T-cell (primary cell): ENCODE results near the gene DYDC2. TPM values are rescaled to one million over a fixed set of nuclear protein-coding genes. Genes with fewer than 3 reads are reported as not detected.
A peak's percentile ranks its signal among the peaks of the same experiment; 100 is the strongest.

Experiments used
- ATAC-seq, 4 experiments: fragments of 200-7000 bp in 3 of 4; fragments of 150-1000 bp in 1 of 4; cut with Tn5 transposase; replicated peaks in 1 of 4; 1 replicate in 3 of 4; 2 replicates in 1 of 4; pipeline ENCODE4 v1.10.0; 2021; ENCODE audit warnings: moderate library complexity in 3 of 4, mild to moderate bottlenecking in 2 of 4, moderate number of reproducible peaks in 1 of 4
- CTCF ChIA-PET, 2 donors: fragments of 300-600 bp; sonication (Branson Sonifier 250); formaldehyde crosslinking; loops; one replicate each; lab custom pipeline; 2022; ENCODE audit warnings: antibody characterized with exemption in 2 of 2; lab: Charles Lee
- POLR2A ChIA-PET, 2 donors: fragments of 300-600 bp; sonication (Branson Sonifier 250); formaldehyde crosslinking; loops; one replicate each; lab custom pipeline; 2022; ENCODE audit warnings: antibody characterized with exemption in 2 of 2; lab: Charles Lee
- DNase-seq, 35 experiments: peaks; one replicate each; pipeline versions ENCODE4 v3.0.0 to v3.0.0-alpha.2; 2013 to 2023
- H3K27ac ChIP-seq: one replicate; pipeline ENCODE4 v1.5.1; 2013; ENCODE audit warnings: low read length
- H3K27me3 ChIP-seq, 2 experiments: replicated peaks in 1 of 2; 1 replicate in 1 of 2; 2 replicates in 1 of 2; pipeline versions ENCODE4 v1.6.1 to v1.7.0; 2013; ENCODE audit warnings: low read length in 1 of 2, mixed read lengths in 1 of 2; ENCODE audit not compliant: control insufficient read depth in 2 of 2, insufficient read depth in 2 of 2; ENCODE audit errors: extremely low read depth in 1 of 2
- H3K36me3 ChIP-seq, 2 donors: 1 replicate in 1 of 2; 2 replicates in 1 of 2; pipeline versions ENCODE4 v1.6.1 to v1.7.0; 2013; ENCODE audit warnings: low read length in 1 of 2; ENCODE audit not compliant: control insufficient read depth in 2 of 2, insufficient read depth in 1 of 2; ENCODE audit errors: extremely low read depth in 1 of 2
- H3K4me1 ChIP-seq, 2 experiments: 1 replicate in 1 of 2; 2 replicates in 1 of 2; pipeline versions ENCODE4 v1.6.1 to v1.7.0; 2013; ENCODE audit warnings: low read length in 2 of 2, mixed read lengths in 1 of 2; ENCODE audit not compliant: insufficient read depth in 2 of 2, control insufficient read depth in 1 of 2; ENCODE audit errors: extremely low read depth in 1 of 2
- H3K4me3 ChIP-seq, 2 donors: 1 replicate in 1 of 2; 2 replicates in 1 of 2; pipeline versions ENCODE4 v1.5.1 to v1.7.0; 2013; ENCODE audit warnings: mild to moderate bottlenecking in 2 of 2, low read length in 1 of 2, moderate library complexity in 1 of 2; ENCODE audit not compliant: control insufficient read depth in 1 of 2; ENCODE audit errors: extremely low read depth in 1 of 2
- H3K9me3 ChIP-seq: 2 replicates; pipeline ENCODE4 v1.7.0; 2013
- H3K27ac Mint-ChIP-seq, 2 donors: one replicate each; pipeline ENCODE4 v1.8.0; 2020 to 2021; ENCODE audit warnings: mild to moderate bottlenecking in 2 of 2, mixed read lengths in 2 of 2
- H3K27me3 Mint-ChIP-seq, 2 donors: one replicate each; pipeline ENCODE4 v1.8.0; 2021 to 2022; ENCODE audit warnings: mixed read lengths in 2 of 2
- H3K36me3 Mint-ChIP-seq: one replicate; pipeline ENCODE4 v1.8.0; 2021; ENCODE audit warnings: mixed read lengths
- H3K4me1 Mint-ChIP-seq, 3 donors: one replicate each; pipeline ENCODE4 v1.8.0; 2020 to 2022; ENCODE audit warnings: mixed read lengths in 3 of 3, mild to moderate bottlenecking in 1 of 3
- H3K4me3 Mint-ChIP-seq, 3 donors: one replicate each; pipeline ENCODE4 v1.8.0; 2020 to 2022; ENCODE audit warnings: mild to moderate bottlenecking in 3 of 3, mixed read lengths in 3 of 3, moderate library complexity in 3 of 3
- H3K9me3 Mint-ChIP-seq, 3 donors: one replicate each; pipeline ENCODE4 v1.8.0; 2020 to 2022; ENCODE audit warnings: mixed read lengths in 3 of 3
- WGBS: methylation state at CpG from one replicate; pipeline ENCODE4 v1.1.5; 2013; ENCODE audit warnings: missing lambda C conversion rate; ENCODE audit not compliant: insufficient coverage; 5-methylcytosine and 5-hydroxymethylcytosine counted together
- total RNA-seq, 35 experiments: library from RNA in 6 of 35; stranded (reverse) in 6 of 35; fragments of 120-200 nt in 1 of 35; gene quantifications; one replicate each; pipeline versions ENCODE4 v1.2.1 to v1.2.4 and lab custom pipeline; 2013 to 2026

DYDC2 gene
- total RNA-seq, 5 donors from 2014 or later (not counting 1 experiment from before 2014, with no cell fraction given) = not detected

GRCh38 chr10:80407812-80408241 is 51.2 kb downstream of the DYDC2 start:
- Histone ChIP-seq H3K36me3 (no peaks in the 10 kb centered on the region), H3K4me3 (peak overlapping the region; percentile 76 to 92), H3K27me3 (peaks cover 0 to 26% of the 10 kb centered on the region in 2 experiments), H3K4me1 (peaks cover 0 to 19% of the 10 kb centered on the region in 2 experiments), H3K27ac (no peak overlapping the region), H3K9me3 (no peaks in the 10 kb centered on the region)
- ChIA-PET CTCF (interaction anchor here (0.6 to 1.9 kb wide), 20 partner anchors 15 to 329 kb away, joined by 3 to 12 read pairs (median 4); partner anchors contain the start of gene TMEM254 (in 1 of the 2)), POLR2A (interaction anchor here (0.5 to 0.7 kb wide), 6 partner anchors 17 to 1357 kb away, joined by 3 to 8 read pairs (median 6); no protein-coding TSS in a partner anchor)
- no peaks in the 10 kb centered on the region for H3K36me3 Mint-ChIP-seq
- H3K4me3 Mint-ChIP-seq = peak overlapping the region; percentile 89 to 91 (median 90)
- no peaks in the 10 kb centered on the region for H3K9me3 Mint-ChIP-seq
- WGBS = 37% methylated on average over 5 of the region's 16 CpGs
- DNase-seq (no peak), ATAC-seq (peak; percentile 13 to 25 (median 17))
- H3K4me1 Mint-ChIP-seq = peaks cover 22 to 33% (median 30%) of the 10 kb centered on the region in 3 donors
- peaks cover 0 to 7% of the 10 kb centered on the region in 2 donors for H3K27me3 Mint-ChIP-seq
- peak overlapping the region; percentile 67 to 89 for H3K27ac Mint-ChIP-seq

- Histone ChIP-seq H3K9me3 (no peaks in the 10 kb centered on the region), H3K4me1 (peaks cover 0 to 19% of the 10 kb centered on the region in 2 experiments), H3K4me3 (peak within 1 kb of the TSS; percentile 76 to 92), H3K36me3 (no peaks in the 10 kb centered on the region), H3K27ac (no peak within 1 kb of the TSS), H3K27me3 (peaks cover 0 to 26% of the 10 kb centered on the region in 2 experiments)
- 3% methylated on average over 95 of the region's 96 CpGs for WGBS
- Mint-ChIP-seq H3K36me3 (no peaks in the 10 kb centered on the region), H3K4me3 (peak within 1 kb of the TSS; percentile 89 to 91 (median 90)), H3K27me3 (peaks cover 0 to 7% of the 10 kb centered on the region in 2 donors), H3K4me1 (peaks cover 24 to 39% (median 35%) of the 10 kb centered on the region in 3 donors), H3K9me3 (no peaks in the 10 kb centered on the region), H3K27ac (peak within 1 kb of the TSS; percentile 67 to 89)
- POLR2A ChIA-PET = interaction anchor here (0.5 to 0.7 kb wide), 6 partner anchors 17 to 1358 kb away, joined by 3 to 8 read pairs (median 6); no protein-coding TSS in a partner anchor
- CTCF ChIA-PET = interaction anchor here (0.6 to 1.9 kb wide), 18 partner anchors 14 to 261 kb away, joined by 3 to 12 read pairs (median 4); no protein-coding TSS in a partner anchor
- ATAC-seq (peak; percentile 96 to 98 (median 97)), DNase-seq (peak; percentile 35 to 86 (median 72))
Observed at GRCh38 chr10:80408242-80409101, 51.9 kb downstream of the DYDC2 start, which contains the start of gene PRXL2A. TSS of gene PRXL2A (plus strand) at chr10:80408551. CDS start at chr10:80420468, 11,917 bp downstream.

- 36% methylated on average over 3 of the region's 12 CpGs for WGBS
- Histone ChIP-seq H3K4me1 (peaks cover 0 to 19% of the 10 kb centered on the region in 2 experiments), H3K36me3 (no peaks in the 10 kb centered on the region), H3K27ac (no peak overlapping the region), H3K27me3 (peaks cover 0 to 26% of the 10 kb centered on the region in 2 experiments), H3K9me3 (no peaks in the 10 kb centered on the region), H3K4me3 (peak overlapping the region; percentile 76 to 92)
- CTCF ChIA-PET = no interaction called here
- POLR2A ChIA-PET = no interaction called here
- Mint-ChIP-seq H3K27ac (peak overlapping the region in 1 of 2 donors; percentile 28), H3K4me1 (peaks cover 24 to 45% (median 38%) of the 10 kb centered on the region in 3 donors), H3K9me3 (no peaks in the 10 kb centered on the region), H3K36me3 (no peaks in the 10 kb centered on the region), H3K4me3 (peak overlapping the region; percentile 89 to 91 (median 90)), H3K27me3 (peaks cover 0 to 7% of the 10 kb centered on the region in 2 donors)
- ATAC-seq = no peak
- DNase-seq = peak in 1 of 35 experiments; percentile 5
Observed at GRCh38 chr10:80409121-80409520, 52.5 kb downstream of the DYDC2 start.

- H3K36me3 Mint-ChIP-seq = no peaks in the 10 kb centered on the region
- ChIA-PET CTCF (interaction anchor here in 1 of 2 donors (1.4 kb wide), 1 partner anchor 32 kb away, joined by 3 read pairs; no protein-coding TSS in a partner anchor), POLR2A (no interaction called here)
- DNase-seq (no peak), ATAC-seq (no peak)
- Histone ChIP-seq H3K9me3 (no peaks in the 10 kb centered on the region), H3K27ac (no peak overlapping the region), H3K27me3 (peaks cover 0 to 26% of the 10 kb centered on the region in 2 experiments), H3K4me1 (peaks cover 0 to 19% of the 10 kb centered on the region in 2 experiments), H3K4me3 (no peak overlapping the region), H3K36me3 (no peaks in the 10 kb centered on the region)
- WGBS = 88% methylated on average over 2 of the region's 2 CpGs
- no peak overlapping the region for H3K27ac Mint-ChIP-seq
- H3K4me3 Mint-ChIP-seq = peak overlapping the region; percentile 89 to 91 (median 90)
- peaks cover 0 to 7% of the 10 kb centered on the region in 2 donors for H3K27me3 Mint-ChIP-seq
- H3K9me3 Mint-ChIP-seq = no peaks in the 10 kb centered on the region
- H3K4me1 Mint-ChIP-seq = peaks cover 24 to 45% (median 38%) of the 10 kb centered on the region in 3 donors
Observed at GRCh38 chr10:80410122-80410521, 53.5 kb downstream of the DYDC2 start.

- CTCF ChIA-PET = interaction anchor here (0.5 to 1.4 kb wide), 2 partner anchors 33 to 309 kb away, joined by 3 to 4 read pairs; no protein-coding TSS in a partner anchor
- H3K36me3 ChIP-seq = no peaks in the 10 kb centered on the region
- H3K4me1 ChIP-seq = peaks cover 0 to 19% of the 10 kb centered on the region in 2 experiments
- DNase-seq (no peak), ATAC-seq (no peak)
- H3K27ac ChIP-seq = no peak overlapping the region
- H3K9me3 ChIP-seq = no peaks in the 10 kb centered on the region
- 100% methylated on average over 1 of the region's 5 CpGs for WGBS
- peaks cover 0 to 7% of the 10 kb centered on the region in 2 donors for H3K27me3 Mint-ChIP-seq
- POLR2A ChIA-PET = no interaction called here
- H3K36me3 Mint-ChIP-seq = no peaks in the 10 kb centered on the region
- no peaks in the 10 kb centered on the region for H3K9me3 Mint-ChIP-seq
- H3K4me3 Mint-ChIP-seq = peak overlapping the region in 1 of 3 donors; percentile 89
- peak overlapping the region in 1 of 2 donors; percentile 49 for H3K27ac Mint-ChIP-seq
- peaks cover 24 to 45% (median 38%) of the 10 kb centered on the region in 3 donors for H3K4me1 Mint-ChIP-seq
- H3K27me3 ChIP-seq = peaks cover 0 to 26% of the 10 kb centered on the region in 2 experiments
- no peak overlapping the region for H3K4me3 ChIP-seq
Observed at GRCh38 chr10:80410578-80411145, 54.1 kb downstream of the DYDC2 start.
